Body of pancreas (tissue), 4 donors: ENCODE data around the gene SRRM3. TPM values are rescaled to one million over a fixed set of nuclear protein-coding genes. Genes with fewer than 3 reads are reported as not detected.

Experiments used
- ATAC-seq: fragments of 150-250 bp; one replicate; pipeline ENCODE4 v1.9.1; 2016
- DNase-seq, 4 donors: peaks; one replicate each; pipeline ENCODE4 v3.0.0-alpha.2; 2019
- H3K27ac ChIP-seq, 4 donors: fragments of 200-600 bp; sonication (generic); 1 replicate in 3 of 4; 2 replicates in 1 of 4; pipeline versions ENCODE4 v1.5.1 to v1.6.1; 2016 to 2019; ENCODE audit warnings: mild to moderate bottlenecking in 1 of 4, mixed read lengths in 1 of 4, moderate library complexity in 1 of 4
- H3K27me3 ChIP-seq, 2 donors: fragments of 200-600 bp; sonication (generic); one replicate each; pipeline ENCODE4 v1.6.0; 2016; ENCODE audit warnings: mild to moderate bottlenecking in 1 of 2
- H3K36me3 ChIP-seq, 2 donors: fragments of 200-600 bp; sonication (generic); replicated peaks in 1 of 2; 2 replicates each; pipeline ENCODE4 v1.5.1; 2016; ENCODE audit warnings: low read depth in 2 of 2; ENCODE audit not compliant: insufficient read depth in 1 of 2
- H3K4me1 ChIP-seq: fragments of 200-600 bp; sonication (generic); one replicate; pipeline ENCODE4 v1.6.0; 2016
- H3K4me3 ChIP-seq, 2 donors: fragments of 200-600 bp; sonication (generic); 1 replicate in 1 of 2; 2 replicates in 1 of 2; pipeline ENCODE4 v1.5.1; 2016 to 2019
- H3K9me3 ChIP-seq, 3 donors: fragments of 200-600 bp; sonication (generic); 1 replicate in 2 of 3; 2 replicates in 1 of 3; pipeline ENCODE4 v1.5.1; 2016
- POLR2A ChIP-seq, 3 donors: fragments of 450-650 bp; IDR thresholded peaks; one replicate each; pipeline ENCODE4 v1.6.1; 2016; ENCODE audit warnings: antibody characterized with exemption in 3 of 3, mild to moderate bottlenecking in 2 of 3
- WGBS, 2 donors: methylation state at CpG; one replicate each; pipeline ENCODE4 v1.1.5; 2017; 5-methylcytosine and 5-hydroxymethylcytosine counted together
- intact Hi-C: fragments of 100-400 bp; cut with DNase I; formaldehyde crosslinking; loops from one replicate; pipeline ENCODE4 v1.15.1; 2023
- total RNA-seq, 2 donors: library from RNA; depleted of rRNA; stranded (reverse); fragments of >200 nt; gene quantifications; one replicate each; pipeline ENCODE4 v1.1.0, GENCODE V29; 2016
- TF ChIP-seq, protein P1 (sequence below), 7 experiments: fragments of 450-650 bp in 4 of 7; fragments of 200-600 bp in 3 of 7; sonication (generic) in 3 of 7; IDR thresholded peaks; one replicate each; pipeline ENCODE4 v1.5.1; 2016 to 2019; ENCODE audit warnings: antibody characterized with exemption in 7 of 7

Gene SRRM3
- total RNA-seq, 2 donors from 2014 or later, result 3.4 to 13.8 TPM

DNA sequence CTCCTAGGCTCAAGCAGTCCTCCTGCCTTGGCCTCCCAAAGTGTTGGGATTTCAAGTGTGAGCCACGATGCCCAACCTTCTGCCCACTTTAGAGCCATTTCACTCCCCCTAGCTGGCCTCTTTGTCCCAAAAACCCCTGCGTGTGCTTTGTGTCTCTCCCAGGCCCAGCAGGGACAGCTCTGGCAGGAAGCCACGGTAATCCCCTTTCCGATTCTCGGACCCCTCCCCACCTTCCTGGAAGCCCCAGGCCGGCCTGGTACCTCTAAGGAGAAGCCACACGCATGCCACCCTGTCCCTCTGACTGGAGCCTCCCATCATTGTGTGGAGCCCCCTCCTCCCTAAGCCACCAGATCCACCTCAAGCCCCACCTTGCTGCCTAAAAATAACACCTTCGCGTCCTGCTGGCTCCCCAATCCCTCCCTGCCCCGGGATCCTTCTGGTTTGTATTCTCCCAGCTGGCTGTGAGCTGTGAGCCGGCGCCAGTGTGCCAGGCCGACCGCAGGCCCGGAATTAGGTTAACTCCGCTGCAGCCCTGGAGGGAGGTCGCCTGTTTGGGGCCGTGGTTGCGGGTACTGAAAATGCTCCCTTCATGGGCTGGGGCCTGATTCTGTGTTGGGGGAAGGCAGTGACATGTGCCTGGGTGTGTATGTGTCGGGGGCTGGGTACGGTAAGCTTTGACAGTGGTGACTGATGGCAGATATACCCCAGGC lies 16.4 kb upstream of the SRRM3 start:
- Histone ChIP-seq H3K9me3 (no peaks in the 10 kb centered on the region), H3K4me1 (no peaks in the 10 kb centered on the region), H3K27ac (no peak overlapping the region), H3K36me3 (no peaks in the 10 kb centered on the region), H3K27me3 (no peaks in the 10 kb centered on the region), H3K4me3 (no peak overlapping the region)
- intact Hi-C loops, result loop anchor here (10.0 kb wide), 1 partner anchor 99 kb away; no protein-coding TSS in a partner anchor
- no peak for ATAC-seq
- WGBS, 2 donors, result 53 to 54% methylated on average over 12 to 21 of the region's 21 CpGs
- DNase-seq, result no peak
- TF ChIP-seq, protein P1, sequence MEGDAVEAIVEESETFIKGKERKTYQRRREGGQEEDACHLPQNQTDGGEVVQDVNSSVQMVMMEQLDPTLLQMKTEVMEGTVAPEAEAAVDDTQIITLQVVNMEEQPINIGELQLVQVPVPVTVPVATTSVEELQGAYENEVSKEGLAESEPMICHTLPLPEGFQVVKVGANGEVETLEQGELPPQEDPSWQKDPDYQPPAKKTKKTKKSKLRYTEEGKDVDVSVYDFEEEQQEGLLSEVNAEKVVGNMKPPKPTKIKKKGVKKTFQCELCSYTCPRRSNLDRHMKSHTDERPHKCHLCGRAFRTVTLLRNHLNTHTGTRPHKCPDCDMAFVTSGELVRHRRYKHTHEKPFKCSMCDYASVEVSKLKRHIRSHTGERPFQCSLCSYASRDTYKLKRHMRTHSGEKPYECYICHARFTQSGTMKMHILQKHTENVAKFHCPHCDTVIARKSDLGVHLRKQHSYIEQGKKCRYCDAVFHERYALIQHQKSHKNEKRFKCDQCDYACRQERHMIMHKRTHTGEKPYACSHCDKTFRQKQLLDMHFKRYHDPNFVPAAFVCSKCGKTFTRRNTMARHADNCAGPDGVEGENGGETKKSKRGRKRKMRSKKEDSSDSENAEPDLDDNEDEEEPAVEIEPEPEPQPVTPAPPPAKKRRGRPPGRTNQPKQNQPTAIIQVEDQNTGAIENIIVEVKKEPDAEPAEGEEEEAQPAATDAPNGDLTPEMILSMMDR (IDR thresholded peaks at IDR 0.05), result no peak
- TF ChIP-seq POLR2A (IDR thresholded peaks at IDR 0.05), result no peak

DNA sequence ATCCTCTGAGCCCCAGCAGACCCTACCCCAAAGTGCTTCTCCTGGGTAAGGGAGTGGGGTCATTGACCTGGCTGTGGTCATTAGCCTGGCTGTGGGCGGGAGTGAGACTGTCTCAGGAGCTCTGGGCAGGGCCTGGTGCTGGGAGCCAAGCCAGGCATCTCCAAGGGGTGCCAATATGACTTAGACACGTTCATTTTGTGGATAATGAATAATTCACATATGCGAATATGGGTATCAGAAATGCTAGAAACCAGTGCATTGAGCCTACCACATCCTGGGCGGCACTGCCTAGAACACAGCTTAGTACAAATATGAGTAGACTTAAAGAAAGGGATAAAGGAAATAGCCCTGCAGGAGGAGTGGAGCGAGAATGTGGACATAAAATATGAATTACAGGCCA lies 14.4 kb upstream of the SRRM3 start:
- no peaks in the 10 kb centered on the region for H3K4me1 ChIP-seq
- no peak overlapping the region for H3K4me3 ChIP-seq
- intact Hi-C loops, result loop anchor here (10.0 kb wide), 1 partner anchor 98 kb away; no protein-coding TSS in a partner anchor
- no peaks in the 10 kb centered on the region for H3K36me3 ChIP-seq
- no peaks in the 10 kb centered on the region for H3K9me3 ChIP-seq
- TF ChIP-seq, protein P1 (IDR thresholded peaks at IDR 0.05), result no peak
- TF ChIP-seq POLR2A (IDR thresholded peaks at IDR 0.05), result no peak
- 62 to 78% methylated on average over 4 to 5 of the region's 5 CpGs for WGBS, 2 donors
- H3K27ac ChIP-seq, result no peak overlapping the region
- ATAC-seq (no peak), DNase-seq (no peak)
- no peaks in the 10 kb centered on the region for H3K27me3 ChIP-seq

DNA sequence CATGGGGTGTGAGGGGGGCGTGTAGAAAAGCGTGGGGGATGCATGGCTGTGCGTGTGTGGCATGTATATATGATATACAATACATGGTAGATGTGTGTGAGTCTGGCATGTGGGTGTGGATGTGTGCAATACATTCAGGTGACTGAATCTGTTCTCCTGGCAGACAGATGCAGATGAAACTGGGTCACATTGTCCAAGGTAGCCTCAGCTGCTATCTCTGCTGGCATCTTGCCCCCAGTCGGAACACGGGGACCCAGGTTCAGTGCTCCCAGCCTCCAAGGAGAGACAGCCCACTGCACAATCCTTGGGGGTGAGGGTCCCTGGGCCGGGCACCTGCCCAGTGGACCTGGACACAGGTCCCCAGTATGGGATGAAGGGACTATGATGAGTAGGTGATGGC lies 12.4 kb upstream of the SRRM3 start:
- 45 to 60% methylated on average over 3 to 6 of the region's 6 CpGs for WGBS, 2 donors
- H3K27me3 ChIP-seq, result no peaks in the 10 kb centered on the region
- intact Hi-C loops, result loop anchor here (10.0 kb wide), 1 partner anchor 96 kb away; no protein-coding TSS in a partner anchor
- no peaks in the 10 kb centered on the region for H3K4me1 ChIP-seq
- H3K4me3 ChIP-seq, result no peak overlapping the region
- H3K36me3 ChIP-seq, result no peaks in the 10 kb centered on the region
- no peak overlapping the region for H3K27ac ChIP-seq
- DNase-seq (no peak), ATAC-seq (no peak)
- H3K9me3 ChIP-seq, result no peaks in the 10 kb centered on the region
- TF ChIP-seq POLR2A (IDR thresholded peaks at IDR 0.05), result no peak
- TF ChIP-seq, protein P1 (IDR thresholded peaks at IDR 0.05), result no peak

DNA sequence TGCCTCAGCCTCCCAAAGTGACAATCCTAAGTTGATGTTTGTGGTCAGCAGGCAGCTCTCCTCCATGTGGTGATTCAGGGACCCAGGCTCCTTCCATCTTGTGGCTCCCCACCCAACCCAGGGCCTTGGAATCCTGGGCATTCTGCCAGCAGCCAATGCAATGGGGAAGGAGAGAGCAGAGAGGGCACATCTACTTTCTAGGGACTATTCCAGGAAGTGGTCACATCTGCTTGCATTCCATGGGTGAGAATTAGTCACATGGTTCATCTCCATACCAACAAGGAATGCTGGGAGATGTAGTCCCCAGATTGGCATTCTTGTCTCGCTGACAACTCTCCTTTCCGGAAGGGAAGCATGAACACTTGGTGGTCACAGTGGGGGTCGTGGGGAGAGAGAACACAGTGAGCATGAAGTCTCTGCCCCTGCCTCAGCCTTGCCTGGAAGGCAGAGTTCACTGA lies 9.9 kb upstream of the SRRM3 start:
- Histone ChIP-seq H3K9me3 (no peaks in the 10 kb centered on the region), H3K36me3 (no peaks in the 10 kb centered on the region), H3K4me3 (no peak overlapping the region), H3K27ac (no peak overlapping the region), H3K4me1 (no peaks in the 10 kb centered on the region), H3K27me3 (no peaks in the 10 kb centered on the region)
- no peak for DNase-seq
- no peak for ATAC-seq
- intact Hi-C loops, result loop anchor here (10.0 kb wide), 1 partner anchor 53 kb away; no protein-coding TSS in a partner anchor
- TF ChIP-seq, protein P1 (IDR thresholded peaks at IDR 0.05), result no peak
- no peak for TF ChIP-seq POLR2A (IDR thresholded peaks at IDR 0.05)
- WGBS, 2 donors, result 46 to 52% methylated on average over 3 of the region's 3 CpGs
